Suppressor macrophage treated with lipopolysaccharide for 4 hours (primary cell): ENCODE results near the gene ENO3.

Experiments used
- DNase-seq: peaks from one replicate; pipeline ENCODE4 v3.0.0-alpha.2; 2020

The ENO3 gene

GRCh38 chr17:4938069-4938491 is 12.8 kb upstream of the ENO3 start:
- no peak for DNase-seq

- DNase-seq: no peak
Measured at GRCh38 chr17:4938688-4939545, 12.0 kb upstream of the ENO3 start.

GRCh38 chr17:4939546-4939795 is 11.4 kb upstream of the ENO3 start:
- DNase-seq: no peak

- peak; percentile 99 for DNase-seq
Measured at GRCh38 chr17:4939796-4940554, 10.9 kb upstream of the ENO3 start, which contains the start of the genes RNF167 and SLC25A11. TSS of gene RNF167 (plus strand) at chr17:4940268. CDS start at chr17:4940910, 642 bp downstream. TSS of gene SLC25A11 (minus strand) at chr17:4940046. CDS start at chr17:4939910, 136 bp downstream.

- DNase-seq: no peak
Measured at GRCh38 chr17:4940555-4941318, 10.2 kb upstream of the ENO3 start.

- no peak for DNase-seq
Measured at GRCh38 chr17:4941319-4941610, 9.7 kb upstream of the ENO3 start.

- DNase-seq: no peak
Measured at GRCh38 chr17:4942760-4943508, 8.0 kb upstream of the ENO3 start.

- no peak for DNase-seq
Measured at GRCh38 chr17:4944163-4944553, 6.8 kb upstream of the ENO3 start.

GRCh38 chr17:4944554-4945175 is 6.3 kb upstream of the ENO3 start:
- DNase-seq: no peak

GRCh38 chr17:4945176-4945943 is 5.6 kb upstream of the ENO3 start:
- peak; percentile 94 for DNase-seq

- DNase-seq: no peak
Measured at GRCh38 chr17:4945944-4946280, 5.0 kb upstream of the ENO3 start.

GRCh38 chr17:4946312-4946976 is 4.5 kb upstream of the ENO3 start:
- peak; percentile 73 for DNase-seq

GRCh38 chr17:4947010-4947410 is 3.9 kb upstream of the ENO3 start:
- peak; percentile 50 for DNase-seq

- peak; percentile 85 for DNase-seq
Measured at GRCh38 chr17:4947411-4948165, 3.3 kb upstream of the ENO3 start.

- peak; percentile 96 for DNase-seq
Measured at GRCh38 chr17:4948166-4948930, 2.6 kb upstream of the ENO3 start, which contains the start of gene PFN1. TSS of gene PFN1 (minus strand) at chr17:4948530. CDS start at chr17:4948394, 136 bp downstream.

- peak; percentile 93 for DNase-seq
Measured at GRCh38 chr17:4948931-4949320, 2.0 kb upstream of the ENO3 start.

GRCh38 chr17:4949321-4950074 is 1.4 kb upstream of the ENO3 start:
- DNase-seq: peak; percentile 86

- DNase-seq: peak; percentile 28
Measured at GRCh38 chr17:4950075-4950745, 709 bp upstream of the ENO3 start.
